Endothelial cell of umbilical vein (primary cell): ENCODE data around the gene NLGN2.
A peak's percentile ranks its signal among the peaks of the same experiment; 100 is the strongest.

Source experiments
- CTCF ChIP-seq, 2 donors: IDR thresholded peaks; 1 replicate in 1 of 2; 2 replicates in 1 of 2; pipeline ENCODE4 v1.5.1; 2011; ENCODE audit warnings: low read length in 2 of 2, mild to moderate bottlenecking in 2 of 2, moderate library complexity in 2 of 2, control low read depth in 1 of 2, inconsistent platforms in 1 of 2, low read depth in 1 of 2; ENCODE audit not compliant: insufficient read depth in 1 of 2; ENCODE audit errors: extremely low read depth in 1 of 2
- EZH2 ChIP-seq: IDR thresholded peaks from 2 replicates; pipeline ENCODE4 v1.6.1; 2012; ENCODE audit warnings: borderline replicate concordance, low read depth, mild to moderate bottlenecking, moderate library complexity, low read length, inconsistent platforms; ENCODE audit not compliant: severe bottlenecking
- FOS ChIP-seq: IDR thresholded peaks from 2 replicates; pipeline ENCODE4 v1.6.1; 2011; ENCODE audit warnings: mild to moderate bottlenecking, low read length, moderate library complexity, borderline replicate concordance; ENCODE audit not compliant: insufficient read depth
- JUN ChIP-seq: IDR thresholded peaks from 2 replicates; pipeline ENCODE4 v1.6.1; 2011; ENCODE audit warnings: borderline replicate concordance, low read depth; ENCODE audit not compliant: insufficient read length, insufficient read depth
- MAX ChIP-seq: IDR thresholded peaks from 2 replicates; pipeline ENCODE4 v1.6.1; 2011; ENCODE audit not compliant: insufficient read depth, insufficient read length
- POLR2A ChIP-seq: IDR thresholded peaks from 2 replicates; pipeline ENCODE4 v1.6.1; 2012; ENCODE audit warnings: low read depth, mild to moderate bottlenecking, control low read depth, low read length
- POLR2AphosphoS5 ChIP-seq: IDR thresholded peaks from 2 replicates; pipeline ENCODE4 v1.6.1; 2012; ENCODE audit warnings: low read depth, mild to moderate bottlenecking, control low read depth, low read length, moderate library complexity; ENCODE audit not compliant: insufficient read depth

GRCh38 chr17:7393613-7394451 lies 13.8 kb upstream of the NLGN2 start:
- TF ChIP-seq CTCF (IDR thresholded peaks at IDR 0.05; ENCODE audit: extremely low read depth in 1 of 2, insufficient read depth in 1 of 2, low read depth in 1 of 2, low read length in 2 of 2) = peak in 1 of 2 donors; percentile 7
- TF ChIP-seq POLR2A = no peak
- TF ChIP-seq MAX = no peak
- no peak for TF ChIP-seq JUN
- no peak for TF ChIP-seq POLR2AphosphoS5
- no peak for TF ChIP-seq EZH2
- TF ChIP-seq FOS = no peak
